ENCODE results near the gene MAPRE3. TPM values are rescaled to one million over a fixed set of nuclear protein-coding genes. Genes with fewer than 3 reads are reported as not detected.
"Not testable (repeated sequence)": the region's sequence is repeated elsewhere in the genome, so short reads cannot be mapped to it uniquely, and the experiment has no call there.

The MAPRE3 gene
- total RNA-seq, 1 donor: 0.42 TPM

GRCh38 chr2:27069961-27070618 lies 99.7 kb downstream of the MAPRE3 start:
- Histone ChIP-seq H3K4me3 (ENCODE audit: low read length) (no peak overlapping the region), H3K4me1 (ENCODE audit: insufficient read depth, low read length) (peaks cover 41% of the 10 kb centered on the region), H3K9me3 (ENCODE audit: low read depth, low read length) (no peaks in the 10 kb centered on the region), H3K27me3 (ENCODE audit: insufficient read depth, low read length) (no peaks in the 10 kb centered on the region)

- H3K27me3 ChIP-seq (ENCODE audit: insufficient read depth, low read length): no peaks in the 10 kb centered on the region
- H3K9me3 ChIP-seq (ENCODE audit: low read depth, low read length): no peaks in the 10 kb centered on the region
- peak overlapping the region; percentile 94 for H3K4me3 ChIP-seq (ENCODE audit: low read length)
- H3K4me1 ChIP-seq (ENCODE audit: insufficient read depth, low read length): peaks cover 48% of the 10 kb centered on the region
These were observed 100.3 kb downstream of the MAPRE3 start for GRCh38 chr2:27070653-27071276.

GRCh38 chr2:27071277-27071989 lies 101.0 kb downstream of the MAPRE3 start, which contains the start of gene OST4:
Gene OST4, minus strand, starts transcription at chr2:27071654.
- H3K9me3 ChIP-seq (ENCODE audit: low read depth, low read length): no peaks in the 10 kb centered on the region
- H3K4me1 ChIP-seq (ENCODE audit: insufficient read depth, low read length): peaks cover 53% of the 10 kb centered on the region
- no peaks in the 10 kb centered on the region for H3K27me3 ChIP-seq (ENCODE audit: insufficient read depth, low read length)
- peak within 1 kb of the TSS; percentile 94 for H3K4me3 ChIP-seq (ENCODE audit: low read length)

GRCh38 chr2:27071990-27072830 lies 101.8 kb downstream of the MAPRE3 start:
- peaks cover 53% of the 10 kb centered on the region for H3K4me1 ChIP-seq (ENCODE audit: insufficient read depth, low read length)
- no peaks in the 10 kb centered on the region for H3K9me3 ChIP-seq (ENCODE audit: low read depth, low read length)
- H3K4me3 ChIP-seq (ENCODE audit: low read length): peak overlapping the region; percentile 94
- no peaks in the 10 kb centered on the region for H3K27me3 ChIP-seq (ENCODE audit: insufficient read depth, low read length)

- Histone ChIP-seq H3K9me3 (ENCODE audit: low read depth, low read length) (no peaks in the 10 kb centered on the region), H3K4me1 (ENCODE audit: insufficient read depth, low read length) (peaks cover 53% of the 10 kb centered on the region), H3K27me3 (ENCODE audit: insufficient read depth, low read length) (no peaks in the 10 kb centered on the region), H3K4me3 (ENCODE audit: low read length) (no peak overlapping the region)
These were observed 102.5 kb downstream of the MAPRE3 start for GRCh38 chr2:27072920-27073319.

- Histone ChIP-seq H3K4me1 (ENCODE audit: insufficient read depth, low read length) (peaks cover 53% of the 10 kb centered on the region), H3K27me3 (ENCODE audit: insufficient read depth, low read length) (no peaks in the 10 kb centered on the region), H3K9me3 (ENCODE audit: low read depth, low read length) (no peaks in the 10 kb centered on the region)
These were observed 103.3 kb downstream of the MAPRE3 start for GRCh38 chr2:27073782-27074181.

GRCh38 chr2:27074738-27075565 lies 104.5 kb downstream of the MAPRE3 start:
- Histone ChIP-seq H3K4me3 (ENCODE audit: low read length) (no peak overlapping the region), H3K9me3 (ENCODE audit: low read depth, low read length) (no peaks in the 10 kb centered on the region), H3K27me3 (ENCODE audit: insufficient read depth, low read length) (no peaks in the 10 kb centered on the region), H3K4me1 (ENCODE audit: insufficient read depth, low read length) (peaks cover 58% of the 10 kb centered on the region)

More at GRCh38 chr2:27073782-27074181, 103.3 kb downstream of the MAPRE3 start:
- H3K4me3 ChIP-seq (ENCODE audit: low read length): no peak overlapping the region

- H3K9me3 ChIP-seq (ENCODE audit: low read depth, low read length); H3K27me3 ChIP-seq (ENCODE audit: insufficient read depth, low read length); H3K4me3 ChIP-seq (ENCODE audit: low read length): not testable (repeated sequence)
- peaks cover 52% of the 10 kb centered on the region for H3K4me1 ChIP-seq (ENCODE audit: insufficient read depth, low read length)
These were observed 105.1 kb downstream of the MAPRE3 start for GRCh38 chr2:27075566-27075871.

- Histone ChIP-seq H3K27me3 (ENCODE audit: insufficient read depth, low read length) (no peaks in the 10 kb centered on the region), H3K4me1 (ENCODE audit: insufficient read depth, low read length) (peaks cover 54% of the 10 kb centered on the region), H3K9me3 (ENCODE audit: low read depth, low read length) (no peaks in the 10 kb centered on the region), H3K4me3 (ENCODE audit: low read length) (no peak overlapping the region)
These were observed 105.9 kb downstream of the MAPRE3 start for GRCh38 chr2:27076323-27076722.

Other genes starting within 250 kb of the MAPRE3 start
- gene SLC35F6, start 206.4 kb upstream of the MAPRE3 start, total RNA-seq: 30.3 TPM
- gene CENPA, start 184.6 kb upstream of the MAPRE3 start, total RNA-seq: 0.63 TPM
- gene DPYSL5, start 122.5 kb upstream of the MAPRE3 start, total RNA-seq: not detected
- 10.7 TPM for gene TMEM214, start 62.3 kb downstream of the MAPRE3 start, total RNA-seq
- 8.9 TPM for gene AGBL5, start 81.0 kb downstream of the MAPRE3 start, total RNA-seq
- 222 TPM for gene OST4, start 101.0 kb downstream of the MAPRE3 start, total RNA-seq
- 0.63 TPM for gene EMILIN1, start 108.0 kb downstream of the MAPRE3 start, total RNA-seq
- 0.52 TPM for gene KHK, start 116.1 kb downstream of the MAPRE3 start, total RNA-seq
- 0.10 TPM for gene CGREF1, start 148.5 kb downstream of the MAPRE3 start, total RNA-seq
- 0.10 TPM for gene ABHD1, start 153.2 kb downstream of the MAPRE3 start, total RNA-seq
- gene PREB, start 164.0 kb downstream of the MAPRE3 start, total RNA-seq: 11.0 TPM
- gene PRR30, start 168.8 kb downstream of the MAPRE3 start, total RNA-seq: not detected
- gene TCF23, start 178.4 kb downstream of the MAPRE3 start, total RNA-seq: not detected
- 96.4 TPM for gene ATRAID, start 241.4 kb downstream of the MAPRE3 start, total RNA-seq
- gene SLC5A6, start 241.6 kb downstream of the MAPRE3 start, total RNA-seq: 48.4 TPM
- 5.7 TPM for gene CAD, start 246.7 kb downstream of the MAPRE3 start, total RNA-seq

All from mononuclear cell (primary cell).